Tibial artery (tissue), 4 donors: ENCODE measurements around the gene PPRC1.

Source experiments
- DNase-seq, 2 donors: peaks; one replicate each; pipeline ENCODE4 v3.0.0-alpha.2; 2019
- H3K27ac ChIP-seq, 2 donors: fragments of 200-600 bp; sonication (generic) in 1 of 2; 1 replicate in 1 of 2; 2 replicates in 1 of 2; pipeline ENCODE4 v1.5.1; 2018 to 2019; ENCODE audit warnings: mild to moderate bottlenecking in 1 of 2
- H3K27me3 ChIP-seq, 2 donors: fragments of 200-600 bp; sonication (generic) in 1 of 2; one replicate each; pipeline versions ENCODE4 v1.5.1 to v1.6.0; 2016 to 2019
- H3K36me3 ChIP-seq, 3 donors: fragments of 200-600 bp; sonication (generic) in 2 of 3; one replicate each; pipeline ENCODE4 v1.5.1; 2016 to 2019; ENCODE audit warnings: mild to moderate bottlenecking in 2 of 3
- H3K4me1 ChIP-seq, 4 donors: fragments of 200-600 bp; sonication (generic) in 2 of 4; 1 replicate in 3 of 4; 2 replicates in 1 of 4; pipeline ENCODE4 v1.5.1; 2016 to 2019
- H3K4me3 ChIP-seq, 2 donors: fragments of 200-600 bp; sonication (generic) in 1 of 2; 1 replicate in 1 of 2; 2 replicates in 1 of 2; pipeline ENCODE4 v1.5.1; 2018 to 2019; ENCODE audit warnings: mild to moderate bottlenecking in 2 of 2
- H3K9me3 ChIP-seq, 3 donors: fragments of 200-600 bp; sonication (generic) in 1 of 3; one replicate each; pipeline ENCODE4 v1.5.1; 2016 to 2019
- CTCF ChIP-seq, 2 experiments: fragments of 200-600 bp in 1 of 2; fragments of 450-650 bp in 1 of 2; IDR thresholded peaks; one replicate each; pipeline ENCODE4 v1.5.1; 2017 to 2019; ENCODE audit warnings: antibody characterized with exemption in 2 of 2, mild to moderate bottlenecking in 1 of 2, moderate library complexity in 1 of 2
- intact Hi-C: fragments of 100-400 bp; cut with DNase I; formaldehyde crosslinking; loops from one replicate; pipeline ENCODE4 v1.15.0; 2023; ENCODE audit warnings: low total_unique reads

The PPRC1 gene

GRCh38 chr10:102122450-102122849 lies 10.4 kb upstream of the PPRC1 start:
- Histone ChIP-seq H3K27me3 (no peaks in the 10 kb centered on the region), H3K27ac (peak overlapping the region; percentile 96 to 99), H3K36me3 (no peaks in the 10 kb centered on the region), H3K9me3 (no peaks in the 10 kb centered on the region), H3K4me3 (no peak overlapping the region), H3K4me1 (peaks cover 0 to 34% (median 27%) of the 10 kb centered on the region in 4 donors)
- intact Hi-C loops: no loop called here
- DNase-seq: no peak
- no peak for TF ChIP-seq CTCF (IDR thresholded peaks at IDR 0.05)

- no peak for TF ChIP-seq CTCF (IDR thresholded peaks at IDR 0.05)
Measured at GRCh38 chr10:102123223-102123622, 9.6 kb upstream of the PPRC1 start.

GRCh38 chr10:102131286-102132170 lies 1.3 kb upstream of the PPRC1 start:
- Histone ChIP-seq H3K36me3 (no peaks in the 10 kb centered on the region), H3K4me3 (no peak overlapping the region), H3K4me1 (peaks cover 0 to 33% (median 22%) of the 10 kb centered on the region in 4 donors), H3K27ac (peak overlapping the region in 1 of 2 donors; percentile 94), H3K27me3 (no peaks in the 10 kb centered on the region), H3K9me3 (no peaks in the 10 kb centered on the region)
- no peak for DNase-seq
- TF ChIP-seq CTCF (IDR thresholded peaks at IDR 0.05): no peak
- intact Hi-C loops: loop anchor here (1.0 kb wide), 1 partner anchor 21 kb away; the partner anchor contains the start of gene NOLC1

More at GRCh38 chr10:102123223-102123622, 9.6 kb upstream of the PPRC1 start:
- no peaks in the 10 kb centered on the region for H3K9me3 ChIP-seq
- no peaks in the 10 kb centered on the region for H3K27me3 ChIP-seq
- intact Hi-C loops: no loop called here
- H3K27ac ChIP-seq: no peak overlapping the region
- H3K4me1 ChIP-seq: peaks cover 0 to 26% (median 20%) of the 10 kb centered on the region in 4 donors
- DNase-seq: no peak
- H3K4me3 ChIP-seq: no peak overlapping the region
- no peaks in the 10 kb centered on the region for H3K36me3 ChIP-seq

GRCh38 chr10:102132193-102132562 lies 662 bp upstream of the PPRC1 start:
- H3K27ac ChIP-seq: peak overlapping the region; percentile 90 to 94
- peaks cover 0 to 33% (median 22%) of the 10 kb centered on the region in 4 donors for H3K4me1 ChIP-seq
- intact Hi-C loops: loop anchor here (1.0 kb wide), 1 partner anchor 20 kb away; the partner anchor contains the start of gene NOLC1
- no peak for DNase-seq
- H3K27me3 ChIP-seq: no peaks in the 10 kb centered on the region
- H3K9me3 ChIP-seq: no peaks in the 10 kb centered on the region
- no peaks in the 10 kb centered on the region for H3K36me3 ChIP-seq
- H3K4me3 ChIP-seq: peak overlapping the region; percentile 80 to 99
- no peak for TF ChIP-seq CTCF (IDR thresholded peaks at IDR 0.05)

GRCh38 chr10:102133373-102134195 lies 744 bp downstream of the PPRC1 start:
- peak; percentile 55 to 87 for DNase-seq
- Histone ChIP-seq H3K27ac (peak overlapping the region; percentile 90 to 94), H3K36me3 (peaks cover 10 to 11% (median 11%) of the 10 kb centered on the region in 3 donors), H3K9me3 (no peaks in the 10 kb centered on the region), H3K27me3 (no peaks in the 10 kb centered on the region), H3K4me3 (peak overlapping the region; percentile 80 to 99), H3K4me1 (peaks cover 0 to 33% (median 22%) of the 10 kb centered on the region in 4 donors)
- no peak for TF ChIP-seq CTCF (IDR thresholded peaks at IDR 0.05)
- intact Hi-C loops: no loop called here
